ENCODE measurements around the gene FOXJ3.

FOXJ3 gene

GRCh38 chr1:42313970-42314369, 21.1 kb downstream of the FOXJ3 start:
- Histone ChIP-seq H3K9ac (no peak overlapping the region), H3K4me1 (peaks cover 32% of the 10 kb centered on the region), H4K20me1 (peaks cover 100% of the 10 kb centered on the region), H3K36me3 (peaks cover 16% of the 10 kb centered on the region), H3K27me3 (no peaks in the 10 kb centered on the region), H3K4me3 (no peak overlapping the region), H3K27ac (no peak overlapping the region), H3K9me3 (no peaks in the 10 kb centered on the region), H3K4me2 (no peak overlapping the region)
- TF ChIP-seq Cebpa-rat (IDR thresholded peaks at IDR 0.05), result no peak

GRCh38 chr1:42312576-42313212, 22.3 kb downstream of the FOXJ3 start:
- Histone ChIP-seq H3K27me3 (no peaks in the 10 kb centered on the region), H3K4me2 (no peak overlapping the region), H3K27ac (no peak overlapping the region), H3K9ac (no peak overlapping the region), H3K9me3 (no peaks in the 10 kb centered on the region), H3K4me1 (peaks cover 30% of the 10 kb centered on the region), H3K36me3 (peaks cover 22% of the 10 kb centered on the region), H4K20me1 (peaks cover 98% of the 10 kb centered on the region), H3K4me3 (no peak overlapping the region)
- no peak for TF ChIP-seq Cebpa-rat (IDR thresholded peaks at IDR 0.05)

- peak overlapping the region; percentile 0; the same call in 1 of the 2 replicates for H3K4me2 ChIP-seq
- H3K27me3 ChIP-seq, result no peaks in the 10 kb centered on the region
- no peak overlapping the region for H3K27ac ChIP-seq
- no peak overlapping the region for H3K4me3 ChIP-seq
- H3K9ac ChIP-seq, result no peak overlapping the region
- peaks cover 27% of the 10 kb centered on the region for H3K36me3 ChIP-seq
- peaks cover 95% of the 10 kb centered on the region for H4K20me1 ChIP-seq
- H3K4me1 ChIP-seq, result peaks cover 30% of the 10 kb centered on the region
- no peaks in the 10 kb centered on the region; the same call in 1 of the 2 replicates for H3K9me3 ChIP-seq
- TF ChIP-seq Cebpa-rat (IDR thresholded peaks at IDR 0.05), result no peak
Observed at GRCh38 chr1:42311897-42312296, 23.1 kb downstream of the FOXJ3 start.

GRCh38 chr1:42311138-42311537, 23.9 kb downstream of the FOXJ3 start:
- peaks cover 34% of the 10 kb centered on the region for H3K36me3 ChIP-seq
- peak overlapping the region; percentile 0; the same call in 1 of the 2 replicates for H3K4me2 ChIP-seq
- no peaks in the 10 kb centered on the region for H3K27me3 ChIP-seq
- H3K4me1 ChIP-seq, result peaks cover 30% of the 10 kb centered on the region
- TF ChIP-seq Cebpa-rat (IDR thresholded peaks at IDR 0.05), result no peak
- H3K9ac ChIP-seq, result no peak overlapping the region
- H3K27ac ChIP-seq, result no peak overlapping the region
- H3K4me3 ChIP-seq, result no peak overlapping the region
- peaks cover 94% of the 10 kb centered on the region for H4K20me1 ChIP-seq
- H3K9me3 ChIP-seq, result peaks cover 3% of the 10 kb centered on the region

- Histone ChIP-seq H3K4me2 (no peak overlapping the region), H3K36me3 (peaks cover 72% of the 10 kb centered on the region), H4K20me1 (peaks cover 53% of the 10 kb centered on the region), H3K9me3 (peaks cover 41% of the 10 kb centered on the region), H3K9ac (no peak overlapping the region), H3K4me3 (no peak overlapping the region), H3K27ac (no peak overlapping the region), H3K4me1 (peaks cover 10% of the 10 kb centered on the region), H3K27me3 (no peaks in the 10 kb centered on the region)
- no peak for TF ChIP-seq Cebpa-rat (IDR thresholded peaks at IDR 0.05)
Observed at GRCh38 chr1:42306977-42307376, 28.1 kb downstream of the FOXJ3 start.

- Histone ChIP-seq H3K9me3 (peaks cover 54% of the 10 kb centered on the region), H3K4me3 (no peak overlapping the region), H3K36me3 (peaks cover 85% of the 10 kb centered on the region), H3K27ac (no peak overlapping the region), H3K4me1 (no peaks in the 10 kb centered on the region), H3K9ac (no peak overlapping the region), H4K20me1 (peaks cover 40% of the 10 kb centered on the region; the same call in 1 of the 2 replicates), H3K4me2 (no peak overlapping the region), H3K27me3 (no peaks in the 10 kb centered on the region)
- TF ChIP-seq Cebpa-rat (IDR thresholded peaks at IDR 0.05), result no peak
Observed at GRCh38 chr1:42305639-42306038, 29.4 kb downstream of the FOXJ3 start.

GRCh38 chr1:42302034-42302433, 33.0 kb downstream of the FOXJ3 start:
- no peak overlapping the region for H3K27ac ChIP-seq
- H3K27me3 ChIP-seq, result no peaks in the 10 kb centered on the region
- H3K4me3 ChIP-seq, result peak overlapping the region; percentile 1; the same call in 1 of the 2 replicates
- TF ChIP-seq Cebpa-rat (IDR thresholded peaks at IDR 0.05), result no peak
- peaks cover 89% of the 10 kb centered on the region for H3K9me3 ChIP-seq
- 0 out of 2 replicates have a peak, but pooled peaks cover 8% of the 10 kb centered on the region for H4K20me1 ChIP-seq
- H3K36me3 ChIP-seq, result peaks cover 93% of the 10 kb centered on the region
- H3K9ac ChIP-seq, result no peak overlapping the region
- H3K4me2 ChIP-seq, result no peak overlapping the region
- no peaks in the 10 kb centered on the region for H3K4me1 ChIP-seq

GRCh38 chr1:42298520-42298919, 36.5 kb downstream of the FOXJ3 start:
- H3K4me1 ChIP-seq, result no peaks in the 10 kb centered on the region
- H3K9me3 ChIP-seq, result peaks cover 75% of the 10 kb centered on the region
- TF ChIP-seq Cebpa-rat (IDR thresholded peaks at IDR 0.05), result no peak

GRCh38 chr1:42295816-42296215, 39.2 kb downstream of the FOXJ3 start:
- TF ChIP-seq Cebpa-rat (IDR thresholded peaks at IDR 0.05), result no peak
- peaks cover 77% of the 10 kb centered on the region for H3K36me3 ChIP-seq
- H3K4me1 ChIP-seq, result no peaks in the 10 kb centered on the region
- no peak overlapping the region for H3K27ac ChIP-seq
- H3K9ac ChIP-seq, result no peak overlapping the region
- no peaks in the 10 kb centered on the region for H3K27me3 ChIP-seq
- H3K4me3 ChIP-seq, result no peak overlapping the region
- peaks cover 65% of the 10 kb centered on the region for H3K9me3 ChIP-seq
- H3K4me2 ChIP-seq, result no peak overlapping the region
- peaks cover 52% of the 10 kb centered on the region for H4K20me1 ChIP-seq

More at GRCh38 chr1:42298520-42298919, 36.5 kb downstream of the FOXJ3 start:
- Histone ChIP-seq H3K27ac (no peak overlapping the region), H4K20me1 (peaks cover 29% of the 10 kb centered on the region; the same call in 1 of the 2 replicates), H3K9ac (no peak overlapping the region), H3K4me2 (no peak overlapping the region), H3K27me3 (no peaks in the 10 kb centered on the region), H3K36me3 (peaks cover 88% of the 10 kb centered on the region), H3K4me3 (no peak overlapping the region)

- Histone ChIP-seq H3K9ac (no peak overlapping the region), H3K4me1 (no peaks in the 10 kb centered on the region), H3K27me3 (no peaks in the 10 kb centered on the region), H3K9me3 (peaks cover 23% of the 10 kb centered on the region), H3K27ac (no peak overlapping the region), H3K36me3 (peaks cover 37% of the 10 kb centered on the region), H3K4me2 (no peak overlapping the region), H4K20me1 (peaks cover 88% of the 10 kb centered on the region), H3K4me3 (no peak overlapping the region)
- TF ChIP-seq Cebpa-rat (IDR thresholded peaks at IDR 0.05), result no peak
Observed at GRCh38 chr1:42290130-42290529, 44.9 kb downstream of the FOXJ3 start.

All from BLaER1 (cell line).